Fibroblast of the aortic adventitia (primary cell): ENCODE results near the gene INHBB. TPM values are rescaled to one million over a fixed set of nuclear protein-coding genes. Genes with fewer than 3 reads are reported as not detected.

Experiments used
- DNase-seq: peaks from one replicate; pipeline ENCODE4 v3.0.0-alpha.2; 2010; ENCODE audit warnings: low read depth
- H3K4me3 ChIP-seq: 2 replicates; pipeline ENCODE4 v1.5.1; 2011; ENCODE audit warnings: low read depth, mild to moderate bottlenecking, control low read depth, low read length, moderate library complexity
- total RNA-seq: library from RNA; depleted of rRNA; stranded (reverse); fragments of >200 nt; gene quantifications from 2 replicates; pipeline ENCODE4 v1.2.3, GENCODE V29; 2012; ENCODE audit warnings: low replicate concordance
- TF ChIP-seq, protein P1 (sequence below): IDR thresholded peaks from 2 replicates; pipeline ENCODE4 v1.5.1; 2011; ENCODE audit warnings: mild to moderate bottlenecking, low read length, control low read depth, inconsistent platforms; ENCODE audit not compliant: insufficient read depth

Gene INHBB
- total RNA-seq, 1 donor, result not detected

GRCh38 chr2:120312076-120312475, 33.9 kb upstream of the INHBB start:
- no peak overlapping the region for H3K4me3 ChIP-seq
- TF ChIP-seq, protein P1, sequence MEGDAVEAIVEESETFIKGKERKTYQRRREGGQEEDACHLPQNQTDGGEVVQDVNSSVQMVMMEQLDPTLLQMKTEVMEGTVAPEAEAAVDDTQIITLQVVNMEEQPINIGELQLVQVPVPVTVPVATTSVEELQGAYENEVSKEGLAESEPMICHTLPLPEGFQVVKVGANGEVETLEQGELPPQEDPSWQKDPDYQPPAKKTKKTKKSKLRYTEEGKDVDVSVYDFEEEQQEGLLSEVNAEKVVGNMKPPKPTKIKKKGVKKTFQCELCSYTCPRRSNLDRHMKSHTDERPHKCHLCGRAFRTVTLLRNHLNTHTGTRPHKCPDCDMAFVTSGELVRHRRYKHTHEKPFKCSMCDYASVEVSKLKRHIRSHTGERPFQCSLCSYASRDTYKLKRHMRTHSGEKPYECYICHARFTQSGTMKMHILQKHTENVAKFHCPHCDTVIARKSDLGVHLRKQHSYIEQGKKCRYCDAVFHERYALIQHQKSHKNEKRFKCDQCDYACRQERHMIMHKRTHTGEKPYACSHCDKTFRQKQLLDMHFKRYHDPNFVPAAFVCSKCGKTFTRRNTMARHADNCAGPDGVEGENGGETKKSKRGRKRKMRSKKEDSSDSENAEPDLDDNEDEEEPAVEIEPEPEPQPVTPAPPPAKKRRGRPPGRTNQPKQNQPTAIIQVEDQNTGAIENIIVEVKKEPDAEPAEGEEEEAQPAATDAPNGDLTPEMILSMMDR, result no peak
- no peak for DNase-seq

- DNase-seq, result peak; percentile 82
- TF ChIP-seq, protein P1, result peak; percentile 94
- peak overlapping the region; percentile 58 for H3K4me3 ChIP-seq
These were observed 32.9 kb upstream of the INHBB start for GRCh38 chr2:120312860-120313694.

- no peak for DNase-seq
- TF ChIP-seq, protein P1, result no peak
- H3K4me3 ChIP-seq, result peak overlapping the region; percentile 58
These were observed 32.0 kb upstream of the INHBB start for GRCh38 chr2:120313695-120314615.

GRCh38 chr2:120314690-120315366, 31.1 kb upstream of the INHBB start:
- no peak overlapping the region for H3K4me3 ChIP-seq
- TF ChIP-seq, protein P1, result no peak
- no peak for DNase-seq

- no peak overlapping the region for H3K4me3 ChIP-seq
- TF ChIP-seq, protein P1, result no peak
- DNase-seq, result no peak
These were observed 30.4 kb upstream of the INHBB start for GRCh38 chr2:120315367-120316033.

DNA sequence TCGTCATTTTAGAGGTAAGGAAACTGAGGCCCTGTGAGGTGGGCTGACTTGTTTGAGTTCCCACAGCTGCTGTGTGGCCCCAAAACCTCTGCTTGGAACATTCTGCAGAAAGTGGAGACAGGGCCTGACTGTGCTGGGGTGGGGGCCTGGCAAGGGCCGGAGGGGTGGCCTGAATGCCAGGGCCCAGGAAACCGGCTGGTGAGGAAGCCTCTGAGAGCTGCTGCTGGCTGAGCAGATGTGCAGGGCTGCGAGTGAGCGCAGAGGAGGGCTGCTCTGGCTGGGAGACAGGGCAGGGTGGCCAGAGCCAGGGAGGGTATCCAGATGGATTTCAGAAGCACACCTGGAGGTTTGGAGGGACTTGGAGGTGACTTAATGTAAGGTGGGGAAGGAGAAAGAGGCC, 29.9 kb upstream of the INHBB start:
- no peak for DNase-seq
- TF ChIP-seq, protein P1, result no peak
- no peak overlapping the region for H3K4me3 ChIP-seq
